NOMO-1 treated with dmso at 0.1 percent for 144 hours (cell line): Measurements from ENCODE around the gene NAV2.
"Not testable (repeated sequence)": the region's sequence is repeated elsewhere in the genome, so short reads cannot be mapped to it uniquely, and the experiment has no call there.

Experiments
- DNase-seq: peaks from one replicate; lab custom pipeline; 2025; ENCODE audit not compliant: unreplicated experiment; lab: John Stamatoyannopoulos, UW

Gene NAV2

GRCh38 chr11:19919050-19919561, 206.5 kb downstream of the NAV2 start:
- no peak for DNase-seq

- DNase-seq: no peak
Measured at GRCh38 chr11:19920982-19921381, 208.3 kb downstream of the NAV2 start.

- DNase-seq: no peak
Measured at GRCh38 chr11:19921976-19922688, 209.5 kb downstream of the NAV2 start.

GRCh38 chr11:19922689-19923035, 210.0 kb downstream of the NAV2 start:
- DNase-seq: no peak

- DNase-seq: no peak
Measured at GRCh38 chr11:19923626-19924025, 211.0 kb downstream of the NAV2 start.

GRCh38 chr11:19924311-19924710, 211.7 kb downstream of the NAV2 start:
- no peak for DNase-seq

GRCh38 chr11:19924716-19925115, 212.1 kb downstream of the NAV2 start:
- DNase-seq: no peak

- not testable (repeated sequence) for DNase-seq
Measured at GRCh38 chr11:19927403-19927802, 214.8 kb downstream of the NAV2 start.

GRCh38 chr11:19929147-19929546, 216.5 kb downstream of the NAV2 start:
- no peak for DNase-seq

- DNase-seq: no peak
Measured at GRCh38 chr11:19929655-19930054, 217.0 kb downstream of the NAV2 start.

GRCh38 chr11:19931141-19931770, 218.6 kb downstream of the NAV2 start:
- DNase-seq: no peak

- DNase-seq: no peak
Measured at GRCh38 chr11:19931771-19932369, 219.2 kb downstream of the NAV2 start.

GRCh38 chr11:19933132-19933735, 220.6 kb downstream of the NAV2 start:
- no peak for DNase-seq

GRCh38 chr11:19933801-19934488, 221.3 kb downstream of the NAV2 start:
- no peak for DNase-seq

- no peak for DNase-seq
Measured at GRCh38 chr11:19934828-19935259, 222.2 kb downstream of the NAV2 start.

GRCh38 chr11:19935507-19935906, 222.9 kb downstream of the NAV2 start:
- DNase-seq: no peak

GRCh38 chr11:19936461-19936860, 223.8 kb downstream of the NAV2 start:
- DNase-seq: no peak

- DNase-seq: peak; percentile 3
Measured at GRCh38 chr11:19938169-19938856, 225.7 kb downstream of the NAV2 start.

GRCh38 chr11:19938866-19939265, 226.2 kb downstream of the NAV2 start:
- DNase-seq: peak; percentile 24

GRCh38 chr11:19939415-19939929, 226.8 kb downstream of the NAV2 start:
- DNase-seq: no peak
